NB4 (cell line): ENCODE results near the gene PTGIS.
"Not testable (repeated sequence)": the region's sequence is repeated elsewhere in the genome, so short reads cannot be mapped to it uniquely, and the experiment has no call there.

Source experiments
- DNase-seq: peaks from one replicate; pipeline ENCODE4 v3.0.0; 2010; ENCODE audit warnings: low read depth
- H3K4me3 ChIP-seq: one replicate; pipeline ENCODE4 v1.5.1; 2011; ENCODE audit warnings: mild to moderate bottlenecking, low read depth, low read length, moderate library complexity
- CTCF ChIP-seq: IDR thresholded peaks from one replicate; pipeline ENCODE4 v1.5.1; 2012; ENCODE audit warnings: low read depth, low read length
- MYC ChIP-seq: IDR thresholded peaks from 2 replicates; pipeline ENCODE4 v1.6.1; 2011; ENCODE audit warnings: low read depth, low read length
- POLR2A ChIP-seq: IDR thresholded peaks from 2 replicates; pipeline ENCODE4 v1.6.1; 2011; ENCODE audit warnings: mild to moderate bottlenecking; ENCODE audit not compliant: insufficient read length; ENCODE audit errors: extremely low read depth
- TF ChIP-seq, protein P1 (sequence below): IDR thresholded peaks from 2 replicates; pipeline ENCODE4 v1.6.1; 2011; ENCODE audit warnings: low read depth, low read length

PTGIS gene

GRCh38 chr20:49568278-49569151 lies 578 bp upstream of the PTGIS start:
- TF ChIP-seq, protein P1, sequence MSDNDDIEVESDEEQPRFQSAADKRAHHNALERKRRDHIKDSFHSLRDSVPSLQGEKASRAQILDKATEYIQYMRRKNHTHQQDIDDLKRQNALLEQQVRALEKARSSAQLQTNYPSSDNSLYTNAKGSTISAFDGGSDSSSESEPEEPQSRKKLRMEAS: no peak
- TF ChIP-seq CTCF (no peak), POLR2A (no peak), MYC (no peak)
- no peak overlapping the region for H3K4me3 ChIP-seq
- DNase-seq: no peak

DNA sequence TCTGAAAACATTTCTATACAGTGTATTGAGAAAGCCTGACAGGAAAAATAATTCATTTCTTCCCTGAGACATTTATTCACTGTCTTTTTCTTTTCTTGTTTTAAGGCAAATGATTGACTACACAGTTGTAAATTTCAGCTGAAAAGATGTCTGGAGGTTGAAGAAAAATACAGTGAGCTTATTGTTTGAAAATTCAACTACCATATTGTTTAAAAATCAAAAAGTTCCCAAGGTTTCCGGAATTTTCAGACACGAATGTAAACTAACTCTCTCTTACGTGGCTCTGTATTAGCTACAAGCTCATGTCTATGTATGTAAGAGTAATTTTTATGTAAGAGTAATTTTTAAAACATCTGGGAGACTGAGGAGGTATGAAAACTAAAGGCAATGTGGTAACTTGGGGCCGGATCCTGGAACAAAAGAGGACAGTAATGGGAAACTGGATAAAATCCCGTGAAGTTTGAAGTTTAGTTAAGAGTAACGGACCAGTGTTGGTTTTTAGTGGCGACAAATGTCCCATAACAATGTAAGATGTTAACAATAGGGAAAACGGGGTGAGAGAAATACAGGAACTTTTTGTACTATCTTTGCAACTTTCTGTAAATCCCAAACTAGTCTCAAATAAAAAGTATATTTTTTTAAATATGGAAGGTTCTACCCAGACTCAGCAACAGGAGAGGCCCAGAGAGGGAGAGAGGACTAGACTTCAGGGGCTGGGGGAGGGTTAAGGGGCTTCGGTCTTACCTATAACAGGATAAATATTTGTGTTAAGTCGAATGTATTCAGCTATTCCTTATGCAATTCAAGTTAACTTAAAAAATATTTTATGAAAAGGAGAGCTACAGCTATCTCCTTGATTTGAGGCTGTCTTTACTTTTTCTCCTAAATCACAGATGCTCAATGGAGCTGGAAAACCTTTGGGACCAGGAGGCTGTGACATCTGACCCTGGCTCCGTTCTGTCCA lies 1.3 kb downstream of the PTGIS start:
- TF ChIP-seq, protein P1: no peak
- TF ChIP-seq CTCF (no peak), MYC (no peak)
- no peak overlapping the region for H3K4me3 ChIP-seq

GRCh38 chr20:49564991-49565390 lies 2.9 kb downstream of the PTGIS start:
- not testable (repeated sequence) for DNase-seq

More for the DNA sequence above, 1.3 kb downstream of the PTGIS start:
- DNase-seq: no peak

DNA sequence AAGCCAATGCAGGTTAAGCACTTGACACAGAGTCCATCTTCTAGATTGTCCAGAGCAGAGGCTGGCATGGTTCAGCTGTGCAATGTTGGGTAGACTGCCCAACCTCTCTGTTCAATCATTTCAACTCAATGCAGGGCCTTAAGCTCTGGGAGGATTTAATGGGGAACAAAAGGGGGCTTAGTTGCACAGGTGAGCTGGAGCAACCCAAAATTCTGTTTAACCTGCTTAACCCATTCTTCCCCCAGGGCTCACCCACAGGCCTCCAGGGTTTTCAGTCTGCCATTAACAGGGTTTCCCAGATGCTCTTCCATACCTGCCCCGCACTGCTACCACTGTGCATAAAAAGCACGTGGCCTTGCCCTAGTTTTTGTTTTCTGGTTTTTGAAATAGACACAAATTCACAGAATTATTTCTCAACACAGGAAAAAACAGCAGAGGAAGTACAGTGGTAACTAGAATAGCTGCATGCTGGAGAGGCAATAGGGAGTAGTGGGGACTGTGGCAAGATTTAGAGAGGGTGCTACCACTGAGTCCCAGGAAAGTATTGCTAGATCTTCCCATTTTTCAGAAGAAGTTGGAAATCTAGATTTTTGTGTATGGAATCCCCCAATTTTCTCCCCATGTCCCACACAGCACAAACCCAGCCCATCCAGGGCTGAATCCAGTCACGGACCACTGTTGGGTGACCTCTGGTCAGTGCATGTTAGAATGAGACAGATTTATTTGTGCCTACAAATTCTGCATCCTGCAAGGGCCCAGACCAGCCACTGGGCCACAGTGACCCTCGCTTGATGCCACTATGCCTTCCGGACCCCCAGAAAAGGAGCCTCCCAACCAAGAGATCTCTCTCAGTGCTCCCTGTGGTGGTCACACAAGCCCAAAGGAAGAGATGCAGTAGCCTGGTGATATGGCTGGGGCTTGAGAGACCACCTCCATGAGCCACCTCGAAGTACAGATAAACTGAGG lies 4.6 kb downstream of the PTGIS start:
- TF ChIP-seq CTCF: no peak
- TF ChIP-seq, protein P1: peak; percentile 59
- TF ChIP-seq MYC: no peak
- DNase-seq: no peak
- no peak overlapping the region for H3K4me3 ChIP-seq

More at GRCh38 chr20:49564991-49565390, 2.9 kb downstream of the PTGIS start:
- not testable (repeated sequence) for H3K4me3 ChIP-seq

DNA sequence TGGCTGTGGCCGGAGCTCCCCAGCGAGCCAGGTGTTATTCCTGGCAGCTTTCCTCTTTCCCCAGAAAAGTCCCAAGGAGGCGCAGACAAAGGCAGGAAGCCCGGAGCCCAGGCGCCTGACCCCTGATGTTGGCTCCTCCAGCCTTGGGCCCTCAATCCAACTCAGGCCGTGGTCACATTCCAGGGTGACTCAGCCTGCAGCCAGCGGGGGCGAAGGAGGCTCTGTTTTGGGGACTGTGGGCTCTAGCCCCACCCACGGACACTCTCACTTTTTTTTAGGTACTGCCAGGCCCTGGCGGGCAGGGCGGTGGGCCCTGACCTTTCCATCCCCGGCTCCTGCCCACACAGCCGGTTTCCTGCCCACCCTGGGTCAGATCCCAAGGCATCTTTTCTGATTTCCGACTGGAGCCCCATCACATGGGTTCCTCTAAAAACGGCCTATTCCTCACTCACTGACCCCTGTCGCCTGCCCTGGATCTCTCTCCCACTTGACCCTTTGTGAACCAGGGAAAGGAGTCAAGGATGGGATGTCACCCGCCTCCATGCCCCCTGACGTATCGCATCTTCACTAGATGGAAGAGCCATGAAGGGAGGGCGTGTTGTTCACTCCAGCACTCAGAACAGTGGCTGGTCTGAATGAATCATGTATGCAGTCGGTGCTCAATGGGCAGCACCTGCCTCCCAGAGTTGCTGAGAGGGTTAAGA lies 5.5 kb downstream of the PTGIS start:
- H3K4me3 ChIP-seq: no peak overlapping the region
- TF ChIP-seq, protein P1: no peak
- TF ChIP-seq CTCF (no peak), MYC (no peak), POLR2A (no peak)
- no peak for DNase-seq
